IMR-90 (cell line): ENCODE data around the gene BOD1. TPM values are rescaled to one million over a fixed set of nuclear protein-coding genes. Genes with fewer than 3 reads are reported as not detected.

ENCODE experiments used
- ATAC-seq: fragments of 200-7000 bp; cut with Tn5 transposase; 2 replicates; pipeline ENCODE4 v1.9.1; 2020; ENCODE audit warnings: low read depth, mild to moderate bottlenecking, moderate library complexity
- BruUV-seq: library from RNA; stranded (reverse); fragments of 400-500 nt; replicated peaks from 2 replicates; lab custom pipeline; 2021; lab: Mats Ljungman, UMichigan
- CTCF ChIA-PET: fragments of 300-600 bp; formaldehyde crosslinking; extraction: SDS; loops from one replicate; lab custom pipeline; 2021; ENCODE audit warnings: antibody characterized with exemption; lab: Yijun Ruan, JAX
- POLR2A ChIA-PET: fragments of 300-600 bp; sonication (Branson Sonifier 250); formaldehyde crosslinking; loops from one replicate; lab custom pipeline; 2022; ENCODE audit warnings: antibody characterized with exemption; ENCODE audit not compliant: unreplicated experiment; lab: Charles Lee
- DNase-seq: peaks from one replicate; pipeline ENCODE4 v3.0.0; 2013
- H2AFZ ChIP-seq: replicated peaks from 2 replicates; pipeline ENCODE3; 2013; ENCODE audit warnings: low read length, mild to moderate bottlenecking; ENCODE audit not compliant: poor library complexity
- H2AK5ac ChIP-seq: 2 replicates; pipeline ENCODE4 v1.6.1; 2013; ENCODE audit warnings: low read depth, low read length, inconsistent platforms
- H2AK9ac ChIP-seq: replicated peaks from 2 replicates; pipeline ENCODE3; 2013; ENCODE audit warnings: mild to moderate bottlenecking, low read depth, low read length, moderate library complexity; ENCODE audit not compliant: poor library complexity
- H2BK120ac ChIP-seq: 2 replicates; pipeline ENCODE4 v1.6.1; 2013; ENCODE audit warnings: low read depth, low read length, inconsistent platforms
- H2BK15ac ChIP-seq: 3 replicates; pipeline ENCODE4 v1.6.1; 2013; ENCODE audit warnings: low read depth, low read length, inconsistent platforms
- H2BK20ac ChIP-seq: 2 replicates; pipeline ENCODE4 v1.6.1; 2013; ENCODE audit warnings: low read depth, mild to moderate bottlenecking, inconsistent platforms, low read length, moderate library complexity
- H2BK5ac ChIP-seq: 2 replicates; pipeline ENCODE4 v1.6.1; 2013; ENCODE audit warnings: mild to moderate bottlenecking, low read depth, low read length, inconsistent platforms; ENCODE audit not compliant: poor library complexity, severe bottlenecking
- H3K14ac ChIP-seq: replicated peaks from 2 replicates; pipeline ENCODE4 v1.6.1; 2013; ENCODE audit warnings: low read depth, low read length, inconsistent platforms
- H3K18ac ChIP-seq: 2 replicates; pipeline ENCODE4 v1.6.1; 2013; ENCODE audit warnings: low read depth, low read length, control low read depth
- H3K23ac ChIP-seq: 2 replicates; pipeline ENCODE4 v1.6.1; 2013; ENCODE audit warnings: low read depth, low read length, inconsistent platforms
- H3K27ac ChIP-seq: 2 replicates; pipeline ENCODE4 v1.5.1; 2013; ENCODE audit warnings: mild to moderate bottlenecking, control low read depth, low read length; ENCODE audit not compliant: insufficient read depth
- H3K27me3 ChIP-seq: 2 replicates; pipeline ENCODE4 v1.6.1; 2013; ENCODE audit warnings: low read length; ENCODE audit not compliant: control insufficient read depth, insufficient read depth
- H3K36me3 ChIP-seq: 2 replicates; pipeline ENCODE4 v1.6.1; 2013; ENCODE audit warnings: low read length, mixed read lengths; ENCODE audit not compliant: control insufficient read depth, insufficient read depth
- H3K4ac ChIP-seq: 2 replicates; pipeline ENCODE4 v1.6.1; 2013; ENCODE audit warnings: low read depth, low read length, inconsistent platforms
- H3K4me1 ChIP-seq: 2 replicates; pipeline ENCODE4 v1.6.1; 2013; ENCODE audit warnings: low read length, mixed read lengths; ENCODE audit not compliant: control insufficient read depth, insufficient read depth
- H3K4me2 ChIP-seq: 2 replicates; pipeline ENCODE4 v1.6.1; 2013; ENCODE audit warnings: low read depth, mild to moderate bottlenecking, control low read depth, low read length, moderate library complexity
- H3K4me3 ChIP-seq: 2 replicates; pipeline ENCODE4 v1.5.1; 2013; ENCODE audit warnings: low read depth, mild to moderate bottlenecking, control low read depth, low read length, moderate library complexity; ENCODE audit not compliant: insufficient read depth
- H3K56ac ChIP-seq: 2 replicates; pipeline ENCODE4 v1.6.1; 2013; ENCODE audit warnings: low read length, inconsistent platforms; ENCODE audit not compliant: insufficient read depth; ENCODE audit errors: extremely low read depth
- H3K79me1 ChIP-seq, 2 experiments: 2 replicates each; pipeline ENCODE4 v1.6.1; 2013; ENCODE audit warnings: low read length in 2 of 2, inconsistent platforms in 1 of 2, low read depth in 1 of 2
- H3K9ac ChIP-seq: 2 replicates; pipeline ENCODE4 v1.6.1; 2013; ENCODE audit warnings: low read depth, low read length, control low read depth
- H3K9me1 ChIP-seq: 2 replicates; pipeline ENCODE4 v1.6.1; 2013; ENCODE audit warnings: low read length, inconsistent platforms; ENCODE audit not compliant: insufficient read depth
- H3K9me3 ChIP-seq: 2 replicates; pipeline ENCODE4 v1.6.1; 2013; ENCODE audit warnings: low read length; ENCODE audit not compliant: control insufficient read depth, insufficient read depth
- H4K20me1 ChIP-seq: 2 replicates; pipeline ENCODE4 v1.6.1; 2013; ENCODE audit warnings: low read length, inconsistent platforms; ENCODE audit not compliant: insufficient read depth
- H4K5ac ChIP-seq: 2 replicates; pipeline ENCODE4 v1.6.1; 2013; ENCODE audit warnings: mild to moderate bottlenecking, low read depth, low read length, control low read depth
- H4K8ac ChIP-seq, 2 experiments: 2 replicates each; pipeline ENCODE4 v1.6.1; 2013; ENCODE audit warnings: low read depth in 2 of 2, low read length in 2 of 2, control low read depth in 1 of 2, inconsistent platforms in 1 of 2
- H4K91ac ChIP-seq: 2 replicates; pipeline ENCODE4 v1.6.1; 2013; ENCODE audit warnings: low read depth, low read length, inconsistent platforms; ENCODE audit not compliant: insufficient read depth
- CHD1 ChIP-seq: IDR thresholded peaks from 2 replicates; pipeline ENCODE4 v1.6.1; 2012; ENCODE audit warnings: low read depth, low read length, improper control_type of control experiment
- CTCF ChIP-seq: conservative IDR thresholded peaks from 2 replicates; pipeline ENCODE4 v1.5.1; 2012; ENCODE audit warnings: mild to moderate bottlenecking, low read depth, low read length, improper control_type of control experiment
- RAD21 ChIP-seq: IDR thresholded peaks from 2 replicates; pipeline ENCODE4 v1.6.1; 2012; ENCODE audit warnings: low read length, improper control_type of control experiment
- SMC3 ChIP-seq: fragments of 150-350 bp; IDR thresholded peaks from 2 replicates; pipeline ENCODE4 v1.6.1; 2016; ENCODE audit warnings: low read depth, mild to moderate bottlenecking, antibody characterized with exemption, low read length, moderate library complexity
- WGBS, 2 experiments: methylation state at CpG; one replicate each; pipeline versions ENCODE4 v1.1.5 to v1.1.7; 2013; ENCODE audit warnings: missing lambda C conversion rate in 2 of 2; ENCODE audit not compliant: insufficient read length in 1 of 2; ENCODE audit errors: extremely low coverage in 2 of 2; 5-methylcytosine and 5-hydroxymethylcytosine counted together
- dilution Hi-C: fragments of 300-500 bp; cut with HindIII; formaldehyde crosslinking; loops from one replicate; pipeline ENCODE4 v1.14.3; 2018; ENCODE audit warnings: low sequenced_read_pairs; ENCODE audit not compliant: unreplicated experiment
- in situ Hi-C: fragments of 300-500 bp; cut with MboI; formaldehyde crosslinking; loops from 3 replicates; pipeline ENCODE4 v1.14.3; 2019; ENCODE audit warnings: low sequenced_read_pairs, inconsistent platforms, mixed read lengths
- intact Hi-C: fragments of 100-400 bp; cut with micrococcal nuclease; formaldehyde crosslinking; loops from 2 replicates; pipeline ENCODE4 v1.10.0; 2022
- polyA plus RNA-seq, 3 experiments: library from polyadenylated mRNA; depleted of rRNA; stranded (reverse); fragments of >200 nt; gene quantifications; 2 replicates each; pipeline ENCODE4 v1.2.3, GENCODE V29; 2012; ENCODE audit warnings: low replicate concordance in 1 of 3
- total RNA-seq: library from RNA; depleted of rRNA; stranded (reverse); fragments of >200 nt; gene quantifications from 2 replicates; pipeline ENCODE4 v1.2.3, GENCODE V29; 2012

The BOD1 gene
- total and polyA plus RNA-seq, 2 of the 4 experiments (the other 2 are of a cell fraction): 57.9 to 71.7 TPM

- Histone ChIP-seq H3K14ac (no peak overlapping the region), H2AFZ (no peak overlapping the region), H3K4ac (no peak overlapping the region), H3K4me3 (no peak overlapping the region), H3K79me1 (no peaks in the 10 kb centered on the region), H3K18ac (no peak overlapping the region), H2BK5ac (no peak overlapping the region), H3K36me3 (no peaks in the 10 kb centered on the region), H3K9me1 (no peaks in the 10 kb centered on the region; the same call in 1 of the 2 replicates), H3K56ac (no peak overlapping the region), H2BK15ac (no peak overlapping the region), H4K8ac (no peak overlapping the region), H3K4me1 (peaks cover 3% of the 10 kb centered on the region; the same call in 1 of the 2 replicates), H3K23ac (no peak overlapping the region), H3K9ac (no peak overlapping the region), H2AK5ac (no peak overlapping the region), H3K9me3 (no peaks in the 10 kb centered on the region), H4K20me1 (no peaks in the 10 kb centered on the region), H2BK20ac (no peak overlapping the region), H3K4me2 (no peak overlapping the region), H3K27me3 (peaks cover 42% of the 10 kb centered on the region), H3K27ac (no peak overlapping the region), H4K91ac (no peak overlapping the region), H4K5ac (no peak overlapping the region), H2BK120ac (no peak overlapping the region), H2AK9ac (no peak overlapping the region)
- in situ Hi-C loops (no loop called here), intact Hi-C loops (no loop called here), dilution Hi-C loops (no loop called here)
- ATAC-seq (no peak), DNase-seq (no peak)
- POLR2A ChIA-PET: interaction anchor here (0.5 kb wide), 1 partner anchor 1154 kb away, joined by 3 read pairs; no protein-coding TSS in a partner anchor
- BruUV-seq: no TSS peak
- TF ChIP-seq RAD21 (0 out of 2 replicates have a peak, but pooled peaks have one; percentile 22), CTCF (0 out of 2 replicates have a peak, but pooled peaks have one; percentile 21), CHD1 (no peak), SMC3 (peak; percentile 7; the same call in 1 of the 2 replicates)
- WGBS, 2 experiments: no CpG with 5 or more reads among the region's 1 CpG
- CTCF ChIA-PET: interaction anchor here (0.8 to 1.2 kb wide), 4 partner anchors 8 to 334 kb away, joined by 3 to 4 read pairs (median 3); no protein-coding TSS in a partner anchor
Observed at GRCh38 chr5:173629628-173630027, 13.2 kb upstream of the BOD1 start.
